Thyroid gland (tissue), 4 donors: ENCODE results near the gene GYS1.

ENCODE experiments used
- POLR2A ChIP-seq, 2 donors: fragments of 450-650 bp; IDR thresholded peaks; one replicate each; pipeline ENCODE4 v1.6.1; 2017; ENCODE audit warnings: antibody characterized with exemption in 2 of 2, mild to moderate bottlenecking in 2 of 2, moderate library complexity in 1 of 2
- TF ChIP-seq, protein P1 (sequence below), 6 experiments: fragments of 200-600 bp in 3 of 6; fragments of 450-650 bp in 3 of 6; sonication (generic) in 3 of 6; IDR thresholded peaks; one replicate each; pipeline ENCODE4 v1.5.1; 2016 to 2019; ENCODE audit warnings: antibody characterized with exemption in 6 of 6, mild to moderate bottlenecking in 2 of 6, inconsistent platforms in 1 of 6, moderate library complexity in 1 of 6

DNA sequence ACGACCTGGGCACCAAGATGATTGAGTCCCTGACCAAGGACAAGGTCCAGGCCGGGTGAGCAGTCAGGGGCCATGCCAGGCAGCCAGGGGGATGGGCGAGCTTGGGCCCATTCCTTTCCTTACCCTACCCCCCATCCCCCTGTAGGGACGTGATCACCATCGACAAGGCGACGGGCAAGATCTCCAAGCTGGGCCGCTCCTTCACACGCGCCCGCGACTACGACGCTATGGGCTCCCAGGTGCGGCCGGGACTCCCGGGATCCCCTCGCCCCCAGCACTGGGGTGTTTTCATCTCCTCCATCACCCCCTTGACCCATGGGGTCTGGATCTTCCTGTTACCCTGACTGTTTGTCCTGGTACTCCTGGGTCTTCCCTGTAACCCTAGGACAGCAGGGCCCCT lies 16.7 kb upstream of the GYS1 start:
- TF ChIP-seq POLR2A (IDR thresholded peaks at IDR 0.05): no peak
- TF ChIP-seq, protein P1, sequence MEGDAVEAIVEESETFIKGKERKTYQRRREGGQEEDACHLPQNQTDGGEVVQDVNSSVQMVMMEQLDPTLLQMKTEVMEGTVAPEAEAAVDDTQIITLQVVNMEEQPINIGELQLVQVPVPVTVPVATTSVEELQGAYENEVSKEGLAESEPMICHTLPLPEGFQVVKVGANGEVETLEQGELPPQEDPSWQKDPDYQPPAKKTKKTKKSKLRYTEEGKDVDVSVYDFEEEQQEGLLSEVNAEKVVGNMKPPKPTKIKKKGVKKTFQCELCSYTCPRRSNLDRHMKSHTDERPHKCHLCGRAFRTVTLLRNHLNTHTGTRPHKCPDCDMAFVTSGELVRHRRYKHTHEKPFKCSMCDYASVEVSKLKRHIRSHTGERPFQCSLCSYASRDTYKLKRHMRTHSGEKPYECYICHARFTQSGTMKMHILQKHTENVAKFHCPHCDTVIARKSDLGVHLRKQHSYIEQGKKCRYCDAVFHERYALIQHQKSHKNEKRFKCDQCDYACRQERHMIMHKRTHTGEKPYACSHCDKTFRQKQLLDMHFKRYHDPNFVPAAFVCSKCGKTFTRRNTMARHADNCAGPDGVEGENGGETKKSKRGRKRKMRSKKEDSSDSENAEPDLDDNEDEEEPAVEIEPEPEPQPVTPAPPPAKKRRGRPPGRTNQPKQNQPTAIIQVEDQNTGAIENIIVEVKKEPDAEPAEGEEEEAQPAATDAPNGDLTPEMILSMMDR (IDR thresholded peaks at IDR 0.05): no peak
